Motor neuron (in vitro differentiated cells): ENCODE measurements around the gene CAPN8. TPM values are rescaled to one million over a fixed set of nuclear protein-coding genes. Genes with fewer than 3 reads are reported as not detected.

Source experiments
- ATAC-seq, 8 experiments: fragments of 200-7000 bp; cut with Tn5 transposase; replicated peaks in 6 of 8; 2 replicates each; pipeline ENCODE4 v1.8.0; 2021; ENCODE audit warnings: mild to moderate bottlenecking in 8 of 8, moderate library complexity in 8 of 8
- H3K27ac ChIP-seq, 2 donors: fragments of 250-450 bp; sonication (Bioruptor Pico); 2 replicates each; pipeline ENCODE4 v1.9.0; 2021; ENCODE audit warnings: antibody characterized with exemption in 2 of 2, mild to moderate bottlenecking in 2 of 2, moderate library complexity in 1 of 2
- H3K4me1 ChIP-seq, 2 donors: fragments of 250-450 bp; sonication (Bioruptor Pico); replicated peaks in 1 of 2; 2 replicates each; pipeline ENCODE4 v1.6.1; 2021; ENCODE audit warnings: antibody characterized with exemption in 2 of 2, mild to moderate bottlenecking in 2 of 2, moderate library complexity in 1 of 2
- H3K4me3 ChIP-seq, 5 donors: fragments of 250-450 bp; sonication (Bioruptor Pico); 2 replicates each; pipeline ENCODE4 v1.9.0; 2021; ENCODE audit warnings: antibody characterized with exemption in 5 of 5, mild to moderate bottlenecking in 5 of 5, moderate library complexity in 4 of 5
- WGBS, 10 experiments: fragments of 450-650 bp; shearing (Covaris generic); methylation state at CpG; one replicate each; pipeline ENCODE4 v1.0.0; 2022; 5-methylcytosine and 5-hydroxymethylcytosine counted together
- in situ Hi-C, 9 experiments: fragments of 400-800 bp; cut with MboI; loops; one replicate each; pipeline ENCODE4 v1.15.0; 2021; ENCODE audit warnings: low sequenced_read_pairs in 9 of 9, low pct_unique_long_range_greater_than_20kb in 2 of 9; ENCODE audit not compliant: unreplicated experiment in 9 of 9
- total RNA-seq, 8 experiments: library from RNA; unstranded; fragments of 300-600 nt; gene quantifications; 2 replicates each; pipeline versions ENCODE4 v1.2.3 to v1.2.4, GENCODE V29; 2022

CAPN8 gene
- total RNA-seq, 8 experiments from 2014 or later, result 0.05 to 6.1 (median 1.5) TPM; not detected in 1

- 50 to 90% (median 76%) methylated on average over 1 to 5 of the region's 5 CpGs; no CpG with 5 or more reads in 3 of the 10 experiments for WGBS, 10 experiments
- in situ Hi-C loops, result no loop called here
- Histone ChIP-seq H3K27ac (no peak overlapping the region), H3K4me3 (no peak overlapping the region), H3K4me1 (no peaks in the 10 kb centered on the region)
- no peak for ATAC-seq
Observed at GRCh38 chr1:223664106-223664505, 1.4 kb downstream of the CAPN8 start.

- H3K27ac ChIP-seq, result no peak overlapping the region
- no peaks in the 10 kb centered on the region for H3K4me1 ChIP-seq
- H3K4me3 ChIP-seq, result no peak overlapping the region
- 27 to 100% (median 76%) methylated on average over 1 to 5 of the region's 5 CpGs for WGBS, 10 experiments
- in situ Hi-C loops, result no loop called here
- ATAC-seq, result no peak
Observed at GRCh38 chr1:223662943-223663342, 2.6 kb downstream of the CAPN8 start.

- 25 to 94% (median 80%) methylated on average over 2 to 4 of the region's 4 CpGs; no CpG with 5 or more reads in 2 of the 10 experiments for WGBS, 10 experiments
- ATAC-seq, result no peak
- in situ Hi-C loops, result no loop called here
- Histone ChIP-seq H3K27ac (no peak overlapping the region), H3K4me3 (no peak overlapping the region), H3K4me1 (no peaks in the 10 kb centered on the region)
Observed at GRCh38 chr1:223659711-223660110, 5.8 kb downstream of the CAPN8 start.

GRCh38 chr1:223657978-223658377 lies 7.5 kb downstream of the CAPN8 start:
- WGBS, 10 experiments, result 0 to 100% (median 61%) methylated on average over 1 of the region's 1 CpG; no CpG with 5 or more reads in 4 of the 10 experiments
- in situ Hi-C loops, result no loop called here
- ATAC-seq, result no peak
- H3K4me3 ChIP-seq, result no peak overlapping the region
- H3K27ac ChIP-seq, result no peak overlapping the region
- no peaks in the 10 kb centered on the region for H3K4me1 ChIP-seq

GRCh38 chr1:223654083-223654482 lies 11.4 kb downstream of the CAPN8 start:
- Histone ChIP-seq H3K4me3 (no peak overlapping the region), H3K27ac (no peak overlapping the region), H3K4me1 (no peaks in the 10 kb centered on the region)
- WGBS, 10 experiments, result 74 to 100% (median 89%) methylated on average over 1 to 6 of the region's 6 CpGs; no CpG with 5 or more reads in 5 of the 10 experiments
- in situ Hi-C loops, result no loop called here
- no peak for ATAC-seq

GRCh38 chr1:223653431-223653830 lies 12.1 kb downstream of the CAPN8 start:
- Histone ChIP-seq H3K27ac (no peak overlapping the region), H3K4me1 (no peaks in the 10 kb centered on the region), H3K4me3 (no peak overlapping the region)
- ATAC-seq, result no peak
- WGBS, 10 experiments, result 60 to 100% (median 89%) methylated on average over 1 to 4 of the region's 4 CpGs
- in situ Hi-C loops, result no loop called here

- H3K27ac ChIP-seq, result no peak overlapping the region
- WGBS, 10 experiments, result 74 to 96% (median 87%) methylated on average over 5 to 14 of the region's 14 CpGs; no CpG with 5 or more reads in 1 of the 10 experiments
- in situ Hi-C loops, result no loop called here
- H3K4me1 ChIP-seq, result no peaks in the 10 kb centered on the region
- H3K4me3 ChIP-seq, result no peak overlapping the region
- ATAC-seq, result no peak
Observed at GRCh38 chr1:223653015-223653414, 12.5 kb downstream of the CAPN8 start.

GRCh38 chr1:223652436-223652941 lies 13.0 kb downstream of the CAPN8 start:
- peak in 6 of 8 experiments; percentile 36 to 73 (median 37) for ATAC-seq
- no peak overlapping the region for H3K27ac ChIP-seq
- WGBS, 10 experiments, result 50 to 100% (median 71%) methylated on average over 2 to 9 of the region's 12 CpGs; no CpG with 5 or more reads in 2 of the 10 experiments
- H3K4me3 ChIP-seq, result no peak overlapping the region
- no peaks in the 10 kb centered on the region for H3K4me1 ChIP-seq
- in situ Hi-C loops, result no loop called here

GRCh38 chr1:223651291-223651991 lies 14.1 kb downstream of the CAPN8 start:
- 21 to 100% (median 88%) methylated on average over 2 to 7 of the region's 8 CpGs; no CpG with 5 or more reads in 1 of the 10 experiments for WGBS, 10 experiments
- H3K4me1 ChIP-seq, result no peaks in the 10 kb centered on the region
- H3K27ac ChIP-seq, result no peak overlapping the region

GRCh38 chr1:223650465-223650864 lies 15.0 kb downstream of the CAPN8 start:
- in situ Hi-C loops, result no loop called here
- 0 to 100% (median 70%) methylated on average over 1 to 2 of the region's 2 CpGs; no CpG with 5 or more reads in 1 of the 10 experiments for whole genome bisulfite sequencing, 10 experiments
- Histone ChIP-seq H3K27ac (no peak overlapping the region), H3K4me3 (no peak overlapping the region), H3K4me1 (no peaks in the 10 kb centered on the region)
- ATAC-seq, result no peak

More at GRCh38 chr1:223651291-223651991, 14.1 kb downstream of the CAPN8 start:
- in situ Hi-C loops, result no loop called here
- no peak overlapping the region for H3K4me3 ChIP-seq
- no peak for ATAC-seq

- H3K27ac ChIP-seq, result no peak overlapping the region
- 0% methylated on average over 1 of the region's 1 CpG; no CpG with 5 or more reads in 4 of the 10 experiments for WGBS, 10 experiments
- no peak overlapping the region for H3K4me3 ChIP-seq
- in situ Hi-C loops, result no loop called here
- no peak for ATAC-seq
- H3K4me1 ChIP-seq, result no peaks in the 10 kb centered on the region
Observed at GRCh38 chr1:223649222-223649621, 16.3 kb downstream of the CAPN8 start.

GRCh38 chr1:223647249-223647648 lies 18.3 kb downstream of the CAPN8 start:
- peak in 1 of 8 experiments; percentile 44 for ATAC-seq
- Histone ChIP-seq H3K4me1 (no peaks in the 10 kb centered on the region), H3K27ac (no peak overlapping the region), H3K4me3 (no peak overlapping the region)
- in situ Hi-C loops, result no loop called here
- WGBS, 10 experiments, result 11 to 80% (median 50%) methylated on average over 1 of the region's 1 CpG; no CpG with 5 or more reads in 3 of the 10 experiments

- in situ Hi-C loops, result no loop called here
- Histone ChIP-seq H3K4me3 (no peak overlapping the region), H3K27ac (no peak overlapping the region), H3K4me1 (no peaks in the 10 kb centered on the region)
- ATAC-seq, result peak in 3 of 8 experiments; percentile 50 to 88 (median 58)
- 0 to 100% (median 73%) methylated on average over 1 to 3 of the region's 3 CpGs; no CpG with 5 or more reads in 2 of the 10 experiments for WGBS, 10 experiments
Observed at GRCh38 chr1:223645903-223646302, 19.6 kb downstream of the CAPN8 start.
